ENCODE data around the gene OR51E1.

The OR51E1 gene

GRCh38 chr11:4647766-4648165 lies 4.0 kb downstream of the OR51E1 start:
- DNase-seq (ENCODE audit: low read depth in 2 of 3, low spot score in 2 of 3) = no peak

- DNase-seq (ENCODE audit: low read depth in 2 of 3, low spot score in 2 of 3) = no peak
Observed at GRCh38 chr11:4654635-4655369, 11.0 kb downstream of the OR51E1 start.

- no peak for DNase-seq (ENCODE audit: low read depth in 2 of 3, low spot score in 2 of 3)
Observed at GRCh38 chr11:4658629-4659445, 15.1 kb downstream of the OR51E1 start.

- no peak for DNase-seq (ENCODE audit: low read depth in 2 of 3, low spot score in 2 of 3)
Observed at GRCh38 chr11:4662876-4663275, 19.1 kb downstream of the OR51E1 start.

- no peak for DNase-seq (ENCODE audit: low read depth in 2 of 3, low spot score in 2 of 3)
Observed at GRCh38 chr11:4664183-4664582, 20.4 kb downstream of the OR51E1 start.

GRCh38 chr11:4664786-4665185 lies 21.0 kb downstream of the OR51E1 start:
- DNase-seq (ENCODE audit: low read depth in 2 of 3, low spot score in 2 of 3) = no peak

- DNase-seq (ENCODE audit: low read depth in 2 of 3, low spot score in 2 of 3) = no peak
Observed at GRCh38 chr11:4665424-4665823, 21.6 kb downstream of the OR51E1 start.

- no peak for DNase-seq (ENCODE audit: low read depth in 2 of 3, low spot score in 2 of 3)
Observed at GRCh38 chr11:4671741-4672140, 28.0 kb downstream of the OR51E1 start.

GRCh38 chr11:4672470-4672869 lies 28.7 kb downstream of the OR51E1 start:
- DNase-seq (ENCODE audit: low read depth in 2 of 3, low spot score in 2 of 3) = no peak

- DNase-seq (ENCODE audit: low read depth in 2 of 3, low spot score in 2 of 3) = no peak
Observed at GRCh38 chr11:4673781-4674180, 30.0 kb downstream of the OR51E1 start.

- DNase-seq (ENCODE audit: low read depth in 2 of 3, low spot score in 2 of 3) = no peak
Observed at GRCh38 chr11:4677948-4678347, 34.2 kb downstream of the OR51E1 start.

- no peak for DNase-seq (ENCODE audit: low read depth in 2 of 3, low spot score in 2 of 3)
Observed at GRCh38 chr11:4680341-4680740, 36.6 kb downstream of the OR51E1 start.

- DNase-seq (ENCODE audit: low read depth in 2 of 3, low spot score in 2 of 3) = no peak
Observed at GRCh38 chr11:4682623-4683419, 39.0 kb downstream of the OR51E1 start.

GRCh38 chr11:4684631-4685285 lies 41.0 kb downstream of the OR51E1 start:
- DNase-seq (ENCODE audit: low read depth in 2 of 3, low spot score in 2 of 3) = no peak

- no peak for DNase-seq (ENCODE audit: low read depth in 2 of 3, low spot score in 2 of 3)
Observed at GRCh38 chr11:4695442-4695841, 51.7 kb downstream of the OR51E1 start.

GRCh38 chr11:4697585-4697984 lies 53.8 kb downstream of the OR51E1 start, which contains the start of gene OR51E2:
Gene OR51E2 (minus strand): TSS chr11:4697853. CDS start chr11:4682711, 15,142 bp downstream.
- no peak for DNase-seq (ENCODE audit: low read depth in 2 of 3, low spot score in 2 of 3)

GRCh38 chr11:4699697-4700435 lies 56.1 kb downstream of the OR51E1 start:
- no peak for DNase-seq (ENCODE audit: low read depth in 2 of 3, low spot score in 2 of 3)

- DNase-seq (ENCODE audit: low read depth in 2 of 3, low spot score in 2 of 3) = no peak
Observed at GRCh38 chr11:4700436-4700820, 56.6 kb downstream of the OR51E1 start.

GRCh38 chr11:4704054-4704789 lies 60.4 kb downstream of the OR51E1 start, which contains the start of gene MMP26:
Gene MMP26 (plus strand): TSS chr11:4704784.
- no peak for DNase-seq (ENCODE audit: low read depth in 2 of 3, low spot score in 2 of 3)
